Fibroblast of skin of scalp (primary cell): ENCODE measurements around the gene CKAP5.
A peak's percentile ranks its signal among the peaks of the same experiment; 100 is the strongest.
"Not testable (repeated sequence)": the region's sequence is repeated elsewhere in the genome, so short reads cannot be mapped to it uniquely, and the experiment has no call there.

Experiments
- DNase-seq: peaks from one replicate; pipeline ENCODE4 v3.0.0-alpha.2; 2013

The CKAP5 gene

DNA sequence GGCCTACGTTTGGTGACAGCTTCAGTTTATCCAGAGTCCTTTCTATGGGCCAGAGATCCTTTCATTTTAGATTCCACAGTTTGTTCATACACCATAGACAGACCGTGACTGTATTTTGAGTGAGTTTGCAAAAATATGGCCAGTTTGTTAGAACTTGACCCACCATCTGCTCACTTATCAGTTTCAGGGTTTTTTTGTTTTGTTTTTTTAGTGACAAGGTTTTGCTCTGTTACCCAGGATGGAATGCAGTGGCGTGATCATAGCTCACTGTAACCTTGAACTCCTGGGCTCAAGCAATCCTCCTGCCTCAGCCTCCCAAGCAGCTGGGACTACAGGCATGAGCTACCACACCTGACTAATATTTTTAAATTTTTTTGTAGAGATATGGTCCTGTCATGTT, 9.1 kb upstream of the CKAP5 start:
- no peak for DNase-seq

- no peak for DNase-seq
These were observed 4.8 kb upstream of the CKAP5 start for GRCh38 chr11:46850829-46851380.

- DNase-seq = no peak
These were observed 3.6 kb upstream of the CKAP5 start for GRCh38 chr11:46849631-46850030.

DNA sequence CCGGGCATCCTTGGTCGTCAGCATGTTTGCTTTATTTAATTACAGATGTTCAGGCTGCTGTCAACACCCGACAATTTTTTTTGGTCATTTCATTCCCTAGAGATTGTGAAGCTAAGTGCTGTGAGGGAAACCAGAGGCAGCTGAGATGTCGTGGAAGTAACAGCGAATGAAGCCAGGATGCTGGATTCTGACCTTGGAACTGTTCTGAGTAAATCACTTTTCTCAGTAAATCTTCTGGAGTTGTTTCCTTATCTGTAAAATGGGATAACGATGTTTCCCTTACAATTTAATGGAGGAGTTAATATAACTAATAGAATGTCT, 390 bp upstream of the CKAP5 start:
- no peak for DNase-seq

GRCh38 chr11:46845440-46845739, 690 bp downstream of the CKAP5 start:
- no peak for DNase-seq

GRCh38 chr11:46840116-46840515, 6.0 kb downstream of the CKAP5 start:
- no peak for DNase-seq

- DNase-seq = no peak
These were observed 7.6 kb downstream of the CKAP5 start for GRCh38 chr11:46838501-46838900.

DNA sequence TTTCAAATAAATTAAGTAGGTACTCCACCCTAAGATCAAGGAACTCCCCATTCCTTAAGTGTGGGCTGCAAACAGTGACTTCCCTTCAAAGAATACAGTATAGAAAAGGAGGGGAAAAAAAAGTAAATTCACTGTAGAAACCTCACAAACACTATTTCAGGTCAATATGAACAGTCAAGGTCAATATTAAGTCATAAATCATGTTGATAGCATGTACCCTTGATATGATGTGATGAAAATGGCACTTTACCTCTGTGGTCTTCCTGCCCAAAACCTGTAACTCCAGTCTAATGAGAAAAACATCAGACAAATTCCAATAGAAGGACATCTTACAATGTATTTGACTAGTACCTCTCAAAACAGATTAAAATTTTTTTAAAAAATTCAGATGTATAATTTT, 8.2 kb downstream of the CKAP5 start:
- DNase-seq = no peak

- no peak for DNase-seq
These were observed 9.2 kb downstream of the CKAP5 start for GRCh38 chr11:46836870-46837269.

GRCh38 chr11:46836431-46836830, 9.6 kb downstream of the CKAP5 start:
- no peak for DNase-seq

- DNase-seq = no peak
These were observed 10.2 kb downstream of the CKAP5 start for GRCh38 chr11:46835897-46836296.

DNA sequence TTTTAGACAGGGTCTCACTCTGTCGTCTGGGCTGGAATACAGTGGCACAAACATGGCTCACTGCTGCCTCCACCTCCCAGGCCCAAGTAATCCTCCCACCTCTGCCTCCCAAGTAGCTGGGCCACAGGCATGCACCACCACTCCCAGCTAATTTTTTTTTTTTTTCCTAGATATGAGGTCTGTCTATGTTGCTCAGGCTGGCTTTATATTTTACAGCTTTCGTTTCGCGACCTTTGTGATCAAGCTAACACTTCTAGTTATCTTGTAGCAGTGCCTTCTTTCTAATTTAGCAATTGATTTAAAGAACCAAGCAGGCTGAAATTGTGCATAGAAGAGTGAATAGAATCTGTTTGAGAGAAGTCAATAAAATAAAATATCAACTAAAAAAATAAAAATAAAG, 11.3 kb downstream of the CKAP5 start:
- no peak for DNase-seq

- no peak for DNase-seq
These were observed 13.4 kb downstream of the CKAP5 start for GRCh38 chr11:46832511-46833214.

- no peak for DNase-seq
These were observed 18.1 kb downstream of the CKAP5 start for GRCh38 chr11:46827995-46828394.

- DNase-seq = peak; percentile 76
These were observed 19.6 kb downstream of the CKAP5 start for GRCh38 chr11:46826310-46827044.

DNA sequence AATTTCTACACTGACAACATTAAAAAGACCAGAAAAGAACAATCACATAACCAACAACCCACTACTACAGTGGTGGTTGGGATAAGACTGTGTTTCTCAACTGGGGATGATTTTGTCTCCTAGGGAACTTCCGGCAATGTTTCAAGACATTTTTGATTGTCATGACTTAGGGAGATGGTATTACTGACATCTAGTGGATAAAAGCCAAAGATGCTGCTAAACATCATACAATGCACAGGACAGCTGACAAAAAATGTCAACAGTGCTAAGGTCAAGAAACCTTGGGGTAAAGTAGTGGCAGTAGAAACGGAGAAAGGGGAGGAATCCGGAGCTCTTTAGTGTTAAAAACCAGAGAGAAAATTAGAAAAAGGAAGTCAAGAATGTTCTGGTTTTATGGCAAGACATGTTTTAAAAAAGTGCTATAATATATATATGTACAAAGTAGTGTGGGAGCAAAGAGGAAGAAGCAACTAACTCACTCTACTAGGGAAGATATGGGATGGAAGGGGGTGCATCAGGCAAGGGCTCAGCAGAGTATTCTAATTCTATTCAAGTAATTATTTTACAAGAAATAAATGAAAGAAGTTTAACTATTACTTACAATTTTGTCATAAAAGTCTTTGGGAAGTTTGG, 37.2 kb downstream of the CKAP5 start:
- DNase-seq = peak; percentile 67

DNA sequence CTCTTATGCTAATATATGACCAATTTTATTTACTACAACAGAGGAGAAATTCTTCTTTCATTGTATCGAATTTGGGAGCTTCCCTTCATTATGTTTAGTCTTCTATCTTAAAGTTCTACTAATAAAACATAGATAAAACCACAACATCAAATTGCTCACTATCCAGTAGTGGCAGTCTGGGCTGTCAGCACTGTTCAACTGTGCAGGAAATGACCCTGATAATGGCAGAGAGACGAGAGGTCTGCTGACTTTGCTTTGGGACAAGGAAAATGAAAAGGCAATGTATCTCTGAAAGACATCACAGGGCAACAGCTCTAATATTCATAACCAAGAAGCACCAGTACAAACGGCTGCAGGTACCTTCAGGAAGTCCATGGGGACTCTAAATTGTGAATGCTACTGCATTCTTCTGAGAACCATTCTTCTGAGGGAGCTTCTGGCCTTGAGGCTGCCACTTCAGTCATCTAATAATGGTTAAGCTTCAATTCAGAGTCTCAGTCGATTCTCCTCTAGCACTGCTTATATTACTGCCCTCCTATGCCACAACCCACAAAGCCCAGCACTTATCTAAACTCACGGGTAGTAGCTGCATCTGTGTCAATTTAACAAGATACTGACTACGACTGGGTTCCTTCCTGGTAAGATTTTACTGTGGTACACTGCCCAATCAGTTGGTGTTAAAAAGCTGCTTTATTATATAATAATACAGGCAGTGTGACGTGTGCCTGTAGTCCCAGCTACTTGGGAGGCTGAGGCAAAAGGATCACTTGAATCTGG, 44.2 kb downstream of the CKAP5 start:
- no peak for DNase-seq

DNA sequence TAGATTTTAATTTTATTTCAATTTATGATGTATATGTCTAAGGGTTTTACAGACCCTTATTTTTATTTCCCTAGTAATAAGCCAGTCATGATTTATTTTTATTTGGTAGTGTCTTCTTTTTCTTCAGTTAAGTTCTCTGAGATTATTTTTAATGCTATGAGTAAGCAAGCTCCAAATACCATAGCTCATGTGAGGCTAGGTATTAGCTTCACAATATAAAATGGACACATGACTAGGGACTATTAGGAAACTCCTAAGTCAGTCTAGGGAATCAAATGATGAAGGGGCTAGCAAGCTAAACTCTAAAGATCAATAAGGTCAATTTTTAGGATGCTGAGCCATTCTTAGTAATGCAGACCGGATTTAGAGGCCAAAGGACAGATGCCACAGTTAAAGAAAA, 45.9 kb downstream of the CKAP5 start:
- DNase-seq = no peak

DNA sequence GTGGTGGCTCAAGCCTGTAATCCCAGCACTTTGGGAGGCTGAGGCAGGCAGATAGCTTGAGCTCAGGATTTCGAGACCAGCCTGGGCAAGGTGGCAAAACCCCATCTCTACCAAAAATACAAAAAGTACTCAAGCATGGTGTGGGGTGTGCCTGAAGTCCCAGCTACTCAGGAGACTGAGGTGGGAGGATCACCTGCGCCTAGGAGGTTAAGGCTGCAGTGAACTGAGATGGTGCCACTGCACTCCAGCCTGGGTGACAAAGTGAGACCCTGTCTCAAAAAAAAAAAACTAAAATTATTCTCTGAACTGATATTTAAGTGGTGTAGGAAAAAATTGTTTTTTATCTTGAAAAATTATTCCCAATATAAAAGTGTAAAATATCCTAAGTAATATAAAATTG, 46.4 kb downstream of the CKAP5 start:
- not testable (repeated sequence) for DNase-seq

DNA sequence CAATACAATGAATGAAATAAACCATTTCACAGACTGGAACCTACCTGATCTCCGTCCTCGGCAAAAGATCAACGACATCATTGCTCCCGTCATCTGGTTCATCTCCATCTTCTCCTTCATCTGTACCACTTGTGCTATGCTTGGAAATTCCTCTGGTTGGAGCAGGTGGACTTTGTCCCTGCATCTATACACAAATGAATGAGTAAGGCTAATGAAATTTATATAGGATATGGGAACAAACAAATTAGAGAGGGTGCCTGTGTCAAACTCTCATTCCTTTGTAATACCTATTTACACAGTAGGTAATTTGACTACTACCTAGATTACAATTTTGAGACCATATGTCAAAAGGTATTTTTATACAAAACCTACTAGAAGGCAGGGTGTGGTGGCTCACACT, 67.7 kb downstream of the CKAP5 start:
- no peak for DNase-seq

DNA sequence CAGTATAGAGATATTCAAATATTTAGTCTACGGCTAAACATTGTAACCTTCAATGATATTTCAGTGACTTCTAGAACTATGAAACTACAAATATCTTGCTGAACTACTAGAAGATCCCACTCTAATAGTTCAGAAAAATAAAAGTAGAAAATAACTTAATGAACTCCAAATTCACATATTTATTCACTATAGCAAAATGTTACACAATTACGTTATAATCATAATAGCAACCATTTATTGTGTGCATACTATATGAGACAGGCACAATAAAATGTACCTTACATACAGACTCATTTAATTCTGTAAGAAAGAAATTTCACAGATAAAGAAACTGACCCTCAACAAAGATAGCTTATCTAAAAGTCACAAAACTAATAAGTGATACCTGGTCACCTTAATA, 69.2 kb downstream of the CKAP5 start:
- DNase-seq = no peak

DNA sequence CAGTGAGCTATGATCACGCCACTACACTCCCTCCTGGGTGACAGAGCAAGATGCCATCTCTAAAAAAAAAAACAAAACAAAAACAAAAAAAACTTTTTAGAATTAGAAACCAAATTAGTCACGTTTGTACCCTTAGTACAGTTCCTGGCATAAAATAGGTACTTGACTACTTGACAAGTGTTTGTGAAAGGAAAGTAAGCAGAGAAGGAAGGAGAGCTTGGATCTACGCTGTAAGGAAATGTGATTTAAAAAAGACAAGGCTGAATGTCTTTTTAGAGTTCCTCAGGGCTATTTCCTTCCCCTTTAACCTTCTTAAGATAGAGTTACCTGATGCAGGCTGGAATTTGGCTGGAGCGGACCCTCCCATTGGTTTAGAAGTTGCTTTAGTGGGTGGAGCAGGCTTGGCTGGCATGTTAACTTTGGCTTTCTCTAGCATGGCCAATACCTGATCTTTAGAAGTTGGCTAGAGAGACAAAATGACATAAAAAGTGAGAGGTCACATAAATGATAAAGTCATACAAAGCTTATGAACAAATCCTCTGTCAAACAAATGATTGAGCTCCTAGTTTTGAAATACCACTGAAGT, 76.4 kb downstream of the CKAP5 start:
- DNase-seq = no peak

- DNase-seq = no peak
These were observed 79.4 kb downstream of the CKAP5 start for GRCh38 chr11:46766656-46767055.
